HG02623 (cell line): ENCODE measurements around the gene DDX41.

Experiments
- ATAC-seq: cut with Tn5 transposase; IDR thresholded peaks from one replicate; pipeline ENCODE4 v1.9.1; 2021; ENCODE audit warnings: moderate library complexity; ENCODE audit not compliant: unreplicated experiment

The DDX41 gene

DNA sequence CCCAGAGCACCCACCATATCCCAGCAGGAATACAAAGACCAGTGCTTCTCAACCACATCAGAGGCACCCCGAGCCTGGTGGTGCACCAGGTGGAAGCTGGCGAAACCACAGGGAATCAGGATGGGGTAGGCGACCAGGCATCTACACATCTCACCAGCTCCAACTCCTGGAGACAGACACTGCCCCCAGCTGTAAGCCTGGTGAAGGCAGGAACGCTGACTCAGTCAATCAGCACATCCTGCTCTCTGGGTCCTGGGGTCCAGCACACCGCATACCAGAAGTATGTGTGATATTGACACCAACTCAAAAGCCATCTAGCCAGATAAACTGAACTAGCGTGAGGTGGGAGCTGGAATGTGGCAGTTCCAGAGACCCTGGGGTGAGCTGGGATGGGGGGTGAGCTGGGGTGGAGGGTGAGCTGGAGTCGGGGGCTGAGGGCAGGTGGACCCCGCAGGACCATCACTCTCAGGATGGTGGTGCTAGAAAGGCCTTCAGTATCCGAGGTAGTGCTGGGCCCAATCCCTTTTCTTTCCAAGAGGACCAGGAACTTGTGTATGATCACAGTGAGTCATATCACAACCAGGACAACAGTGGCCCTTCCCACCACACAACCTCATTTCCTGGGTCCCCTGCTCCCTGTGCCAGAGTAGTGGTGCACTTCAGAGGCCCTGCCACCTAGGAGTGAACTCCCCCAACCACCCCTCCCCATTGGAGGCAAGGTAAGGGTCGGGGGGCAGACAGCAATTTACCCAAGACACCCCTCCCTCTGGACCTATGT is 45.8 kb downstream of the DDX41 start:
- no peak for ATAC-seq

DNA sequence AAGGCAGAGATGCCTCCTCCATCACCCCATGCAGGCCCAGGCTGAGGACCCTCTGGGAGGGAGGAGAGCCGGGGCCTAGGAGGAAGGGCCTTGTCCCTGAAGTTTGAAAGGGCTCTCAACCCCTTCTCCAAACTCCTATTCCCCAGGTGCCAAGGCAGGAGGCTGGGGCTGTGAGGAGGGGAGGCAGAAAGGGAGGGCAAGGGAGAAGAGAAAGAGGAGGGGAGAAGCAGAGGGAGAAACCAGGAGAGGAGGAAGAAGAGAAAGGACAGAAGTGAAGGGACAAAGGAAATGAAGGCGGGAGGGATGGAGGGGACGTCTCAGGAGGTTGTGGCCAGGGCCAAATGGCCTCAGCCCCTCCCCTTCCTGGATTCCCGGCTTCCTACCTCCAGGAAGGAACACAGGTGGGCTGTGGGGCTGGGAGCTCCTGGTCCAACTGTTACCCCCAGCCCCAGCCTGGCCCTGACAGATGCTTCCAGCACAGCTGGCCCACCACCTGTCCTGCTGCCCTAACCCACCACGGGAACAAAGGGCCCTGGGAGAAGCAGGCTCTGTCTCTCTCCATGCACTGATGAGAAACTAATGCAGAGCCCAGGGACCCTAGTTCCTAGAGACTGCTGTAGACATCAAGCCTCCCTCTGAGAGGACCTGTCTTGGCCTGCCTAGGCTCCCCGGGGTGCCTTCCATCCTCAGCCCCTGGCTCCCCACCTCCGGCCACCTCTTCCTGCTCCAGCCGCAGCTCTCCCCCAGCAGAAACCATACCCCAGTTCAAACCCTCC is 46.8 kb downstream of the DDX41 start:
- ATAC-seq = no peak

DNA sequence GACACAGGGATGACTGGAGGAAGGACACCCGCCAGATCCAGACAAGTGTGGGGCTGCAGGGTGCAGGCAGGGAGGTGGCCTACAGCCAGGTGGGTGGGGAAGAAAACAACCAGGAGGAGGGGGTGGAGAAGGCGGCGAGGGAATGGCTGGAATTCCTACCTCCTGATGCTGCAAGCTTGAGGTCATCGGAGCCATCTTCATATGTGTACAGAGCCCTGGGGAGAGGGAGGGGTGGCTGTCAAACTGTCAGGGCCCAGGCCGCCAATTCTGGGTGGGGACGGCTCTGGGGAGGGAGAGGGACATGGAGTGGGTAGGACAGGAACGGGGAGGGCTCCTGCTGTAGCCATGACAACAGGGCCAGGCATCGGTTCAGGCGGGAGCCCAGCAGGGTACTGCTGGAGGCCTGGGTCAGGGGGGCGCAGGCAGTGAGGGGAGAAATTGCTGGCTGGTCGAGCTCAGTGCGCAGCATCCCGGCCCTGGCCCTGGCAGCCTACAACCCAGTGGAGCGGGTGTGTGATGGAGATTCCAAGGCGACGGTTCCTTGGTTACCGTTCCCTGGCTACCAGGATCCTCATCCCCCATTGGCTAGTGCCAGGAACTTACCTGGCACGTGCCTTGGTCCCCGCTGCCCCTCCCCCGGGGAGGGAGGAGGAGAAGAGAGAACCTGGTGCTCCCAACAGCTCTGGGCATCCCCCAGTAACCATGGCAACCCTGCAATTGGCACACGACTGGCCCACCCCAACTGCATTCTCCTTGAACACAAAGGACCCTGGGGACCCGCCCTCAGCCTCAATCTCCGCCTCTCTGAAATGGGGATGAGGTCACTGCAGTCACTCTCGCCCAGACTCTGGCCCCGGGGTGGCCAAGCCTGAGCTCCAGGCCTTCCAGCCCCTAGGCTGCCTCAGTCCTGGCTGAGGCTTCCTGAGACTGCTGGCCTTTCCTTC is 47.8 kb downstream of the DDX41 start:
- ATAC-seq = no peak

DNA sequence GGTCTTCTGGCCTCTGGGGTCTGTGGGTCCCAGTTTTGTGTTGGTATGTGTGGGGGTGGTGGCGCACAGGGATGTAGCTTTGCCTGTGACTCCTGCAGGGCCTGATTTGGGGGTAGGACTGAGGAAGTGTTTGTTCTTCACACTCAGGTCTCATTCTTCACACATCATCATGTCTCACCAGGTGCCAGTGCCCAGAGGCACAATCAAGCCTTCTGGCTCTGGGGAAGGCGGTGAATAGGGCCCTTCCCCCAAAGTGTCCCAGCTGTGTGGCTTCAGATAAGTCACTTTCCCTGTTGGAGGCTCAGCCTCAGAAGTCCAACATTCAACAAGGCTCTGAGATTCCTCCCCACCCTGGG is 48.5 kb downstream of the DDX41 start:
- no peak for ATAC-seq

DNA sequence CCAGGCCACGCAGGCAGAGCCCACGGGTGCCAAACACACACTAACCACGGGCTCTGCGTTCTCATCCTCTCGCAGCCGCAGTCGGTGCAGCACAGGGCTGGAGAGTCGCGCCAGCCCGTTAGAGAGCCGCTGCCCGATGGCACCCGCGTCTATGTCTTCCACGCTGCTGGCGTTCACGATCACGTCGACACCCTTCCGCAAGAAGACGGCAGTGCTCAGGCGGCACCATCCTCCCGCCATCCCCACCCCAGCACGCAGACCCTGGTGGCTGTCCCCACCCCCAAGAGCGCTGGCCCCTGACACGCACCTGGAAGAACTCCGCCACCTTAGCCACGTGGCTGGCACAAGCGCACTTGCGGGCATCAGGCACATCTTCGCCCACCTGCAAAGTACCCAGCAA is 49.3 kb downstream of the DDX41 start:
- no peak for ATAC-seq

DNA sequence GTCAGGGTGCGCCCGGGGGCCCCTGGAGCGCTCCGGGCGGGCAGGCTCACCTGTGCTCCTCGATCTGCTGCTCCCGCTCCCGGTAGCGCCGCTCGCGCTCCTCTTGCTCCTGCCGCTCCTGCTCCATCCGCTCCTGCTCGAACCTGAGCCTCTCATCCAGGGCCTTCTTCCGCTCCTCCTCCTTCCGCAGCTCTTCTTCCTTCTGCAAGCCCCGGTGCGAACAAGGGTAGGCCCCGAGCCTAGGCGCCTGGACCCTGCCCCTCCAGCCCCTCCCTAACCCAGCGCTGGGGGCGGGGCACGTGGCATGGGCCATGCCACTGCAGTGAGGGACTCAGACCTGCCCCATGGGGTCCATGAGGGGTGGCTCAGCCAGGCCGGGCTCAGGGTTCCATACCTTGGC is 49.9 kb downstream of the DDX41 start:
- no peak for ATAC-seq

DNA sequence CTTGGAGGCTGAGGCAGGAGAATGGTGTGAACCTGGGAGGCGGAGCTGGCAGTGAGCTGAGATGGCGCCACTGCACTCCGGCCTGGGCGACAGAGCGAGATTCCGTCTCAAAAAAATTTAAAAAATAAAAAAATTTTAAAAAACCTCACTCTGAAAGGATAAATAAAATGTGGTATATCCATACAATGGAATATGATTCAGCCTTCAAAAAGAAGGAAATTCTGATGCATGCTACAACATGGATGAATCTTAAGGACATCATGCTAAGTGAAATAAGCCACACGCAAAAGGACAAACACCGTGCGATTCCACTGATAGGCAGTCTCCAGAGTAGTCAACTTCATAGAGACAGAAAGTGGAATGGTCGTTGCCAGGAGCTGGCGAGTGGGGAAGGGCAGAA is 51.7 kb downstream of the DDX41 start:
- no peak for ATAC-seq

DNA sequence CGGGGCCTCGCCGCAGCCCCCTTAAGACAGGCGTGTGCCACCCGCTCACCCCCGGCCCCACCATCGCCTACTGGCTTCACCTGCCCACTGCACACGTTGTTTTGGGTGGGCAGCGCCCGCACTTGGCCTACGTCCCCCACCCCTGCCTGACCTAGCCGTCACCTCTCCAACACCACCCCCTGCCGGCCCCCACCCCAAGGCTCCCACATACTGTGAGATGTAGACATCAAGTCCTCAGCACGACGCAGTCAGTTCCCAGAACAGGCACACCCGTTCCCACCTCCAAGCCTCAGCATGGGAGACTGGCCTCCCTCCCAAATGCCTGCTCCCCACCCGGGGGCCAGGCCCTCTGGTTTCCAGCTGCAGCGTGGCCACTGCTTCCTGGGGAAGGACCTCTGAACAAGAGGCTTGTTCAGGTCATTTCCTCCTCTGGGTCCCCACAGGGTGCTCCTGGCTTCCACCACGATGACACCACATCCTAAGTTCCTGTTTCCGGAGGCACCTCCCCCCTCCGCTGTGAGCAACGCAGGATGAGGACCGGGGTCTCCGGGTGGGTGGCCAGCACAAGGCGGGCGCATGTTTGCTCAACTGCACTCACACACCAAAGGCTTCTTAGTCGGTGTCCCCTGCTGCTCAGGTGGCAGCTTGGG is 54.6 kb downstream of the DDX41 start:
- ATAC-seq = no peak
